NCI-H82 (cell line): ENCODE data around the gene CENPX.

Source experiments
- DNase-seq: peaks from one replicate; lab custom pipeline; 2025; lab: John Stamatoyannopoulos, UW

CENPX gene

DNA sequence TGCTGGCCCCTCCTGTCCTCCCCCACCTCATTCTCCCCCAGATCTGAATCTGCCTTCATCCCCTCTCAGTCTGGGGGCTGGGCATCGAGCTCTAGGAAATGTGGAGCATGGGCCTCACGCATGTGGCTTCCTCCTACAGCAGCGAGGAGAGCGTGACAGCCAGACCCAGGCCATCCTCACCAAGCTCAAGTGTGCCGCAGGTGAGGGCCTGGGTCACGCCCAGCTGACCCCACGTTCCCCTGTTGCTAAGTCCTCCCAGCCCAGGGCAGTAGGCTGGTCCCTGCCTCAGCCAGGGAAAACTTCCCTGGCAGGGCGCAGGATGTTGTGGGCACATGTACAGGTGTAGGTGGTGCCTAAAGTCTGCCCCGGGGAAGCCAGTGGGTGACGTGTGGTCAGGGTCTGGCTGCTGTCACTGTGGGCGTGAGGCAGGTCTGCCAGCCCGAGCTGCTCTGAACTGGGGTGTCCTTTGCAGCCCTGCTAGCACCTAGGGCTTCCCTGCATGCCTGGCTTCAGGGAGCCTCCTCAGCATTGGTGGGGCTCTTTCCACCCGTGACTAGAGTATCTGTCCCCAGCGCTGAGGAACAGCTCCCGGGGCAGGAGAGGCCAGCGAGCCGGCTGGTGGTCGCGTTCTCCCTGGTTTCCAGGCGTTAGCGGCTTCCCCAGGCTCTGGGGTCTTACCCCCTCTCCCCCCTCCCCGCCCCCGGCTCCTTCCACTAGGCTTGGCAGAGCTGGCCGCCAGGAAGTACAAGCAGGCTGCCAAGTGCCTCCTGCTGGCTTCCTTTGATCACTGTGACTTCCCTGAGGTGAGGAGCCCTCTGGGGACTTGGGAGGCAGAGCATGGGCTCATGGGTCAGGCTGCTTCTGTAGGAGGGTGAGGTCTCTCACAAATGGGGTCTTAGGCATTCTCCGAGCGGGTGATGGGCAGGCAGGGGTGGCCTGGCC lies 32.6 kb upstream of the CENPX start:
- DNase-seq = no peak

DNA sequence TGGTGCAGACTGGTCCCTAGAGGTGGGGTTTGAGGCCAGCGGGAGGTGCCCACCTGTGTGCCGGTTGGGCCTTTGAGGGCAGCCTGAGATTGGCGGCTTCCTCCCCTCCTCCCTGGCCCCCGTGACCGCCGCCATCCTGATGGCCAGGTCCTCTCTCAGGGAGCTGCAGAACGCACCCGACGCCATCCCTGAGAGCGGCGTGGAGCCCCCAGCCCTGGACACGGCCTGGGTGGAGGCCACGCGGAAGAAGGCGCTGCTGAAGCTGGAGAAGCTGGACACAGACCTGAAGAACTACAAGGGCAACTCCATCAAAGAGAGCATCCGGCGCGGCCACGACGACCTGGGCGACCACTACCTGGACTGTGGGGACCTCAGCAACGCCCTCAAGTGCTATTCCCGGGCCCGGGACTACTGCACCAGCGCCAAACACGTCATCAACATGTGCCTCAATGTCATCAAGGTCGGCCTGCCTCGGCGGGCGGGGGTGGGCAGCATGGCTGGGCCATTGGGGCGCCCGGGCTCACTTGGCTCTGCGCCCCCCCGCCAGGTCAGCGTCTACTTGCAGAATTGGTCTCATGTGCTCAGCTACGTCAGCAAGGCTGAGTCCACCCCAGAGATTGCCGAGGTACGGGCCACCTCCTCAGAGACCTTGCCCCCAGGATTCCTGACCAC lies 31.8 kb upstream of the CENPX start:
- DNase-seq = no peak

DNA sequence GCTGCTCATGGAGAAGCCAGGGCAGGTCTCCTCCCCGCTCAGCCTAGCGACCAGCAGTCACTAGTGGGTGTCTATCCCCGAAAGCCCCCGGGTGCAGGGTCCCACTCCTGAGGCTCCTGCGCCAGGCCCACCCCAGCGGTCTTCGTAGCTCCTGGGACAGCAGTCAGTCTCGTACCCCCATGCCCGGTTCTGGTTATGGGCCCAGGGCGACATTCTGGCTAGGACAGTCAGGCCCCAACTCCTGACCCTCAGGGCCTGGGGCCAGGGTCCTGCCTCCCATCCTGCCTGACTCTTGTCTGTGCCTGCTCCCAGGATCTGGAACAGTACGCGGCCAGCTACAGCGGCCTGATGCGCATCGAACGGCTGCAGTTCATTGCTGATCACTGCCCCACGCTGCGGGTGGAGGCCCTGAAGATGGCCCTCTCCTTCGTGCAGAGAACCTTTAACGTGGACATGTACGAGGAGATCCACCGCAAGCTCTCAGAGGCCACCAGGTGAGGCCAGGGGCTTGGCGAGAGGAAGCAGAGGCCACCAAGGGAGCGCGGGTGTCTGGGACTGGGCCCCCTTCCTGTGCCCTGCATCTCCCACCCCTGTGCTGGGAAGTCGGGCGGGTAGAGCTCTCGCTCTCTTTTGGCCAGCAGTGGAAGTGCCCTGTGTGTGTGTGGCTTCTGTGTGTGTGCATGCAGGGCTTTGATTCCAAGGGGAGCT lies 31.0 kb upstream of the CENPX start:
- DNase-seq = no peak

DNA sequence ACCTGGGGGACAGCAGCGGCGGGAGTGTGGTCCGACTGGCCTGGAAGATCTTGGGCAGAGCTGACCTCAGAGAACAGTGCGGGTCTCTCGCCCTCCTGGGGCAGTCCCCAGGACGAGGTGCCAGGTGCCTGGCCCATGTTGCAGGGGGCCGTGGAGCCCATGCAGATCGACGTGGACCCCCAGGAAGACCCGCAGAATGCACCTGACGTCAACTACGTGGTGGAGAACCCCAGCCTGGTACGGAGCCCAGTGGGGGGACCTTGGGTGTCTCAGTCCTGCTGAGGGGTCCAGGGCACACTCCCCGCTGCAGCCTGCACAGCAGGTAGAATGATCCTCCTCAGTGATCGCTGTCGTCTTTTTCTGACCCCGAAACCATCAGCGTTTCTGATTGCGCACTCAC lies 30.5 kb upstream of the CENPX start:
- no peak for DNase-seq

DNA sequence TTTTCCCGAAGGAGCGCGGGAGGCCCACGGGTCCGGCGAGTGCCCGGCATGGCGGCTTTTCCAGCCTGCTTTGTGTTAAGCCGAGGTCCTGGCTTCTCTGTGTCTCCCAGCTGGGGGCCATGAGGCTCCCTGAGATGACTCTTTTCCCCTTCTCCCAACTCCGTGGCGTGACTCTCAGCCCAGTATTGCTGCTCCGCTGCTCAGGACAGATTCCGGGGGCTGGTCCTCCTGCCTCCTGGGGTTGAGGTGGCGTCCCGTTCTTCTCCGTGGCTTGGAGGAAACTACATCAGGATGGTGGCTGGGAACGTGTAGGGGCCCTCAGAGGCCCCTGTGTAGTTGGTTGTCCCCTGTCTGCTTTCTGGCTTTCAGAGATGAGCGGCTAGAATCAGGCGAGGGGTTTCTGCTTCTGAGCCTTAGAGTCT lies 30.0 kb upstream of the CENPX start:
- no peak for DNase-seq

DNA sequence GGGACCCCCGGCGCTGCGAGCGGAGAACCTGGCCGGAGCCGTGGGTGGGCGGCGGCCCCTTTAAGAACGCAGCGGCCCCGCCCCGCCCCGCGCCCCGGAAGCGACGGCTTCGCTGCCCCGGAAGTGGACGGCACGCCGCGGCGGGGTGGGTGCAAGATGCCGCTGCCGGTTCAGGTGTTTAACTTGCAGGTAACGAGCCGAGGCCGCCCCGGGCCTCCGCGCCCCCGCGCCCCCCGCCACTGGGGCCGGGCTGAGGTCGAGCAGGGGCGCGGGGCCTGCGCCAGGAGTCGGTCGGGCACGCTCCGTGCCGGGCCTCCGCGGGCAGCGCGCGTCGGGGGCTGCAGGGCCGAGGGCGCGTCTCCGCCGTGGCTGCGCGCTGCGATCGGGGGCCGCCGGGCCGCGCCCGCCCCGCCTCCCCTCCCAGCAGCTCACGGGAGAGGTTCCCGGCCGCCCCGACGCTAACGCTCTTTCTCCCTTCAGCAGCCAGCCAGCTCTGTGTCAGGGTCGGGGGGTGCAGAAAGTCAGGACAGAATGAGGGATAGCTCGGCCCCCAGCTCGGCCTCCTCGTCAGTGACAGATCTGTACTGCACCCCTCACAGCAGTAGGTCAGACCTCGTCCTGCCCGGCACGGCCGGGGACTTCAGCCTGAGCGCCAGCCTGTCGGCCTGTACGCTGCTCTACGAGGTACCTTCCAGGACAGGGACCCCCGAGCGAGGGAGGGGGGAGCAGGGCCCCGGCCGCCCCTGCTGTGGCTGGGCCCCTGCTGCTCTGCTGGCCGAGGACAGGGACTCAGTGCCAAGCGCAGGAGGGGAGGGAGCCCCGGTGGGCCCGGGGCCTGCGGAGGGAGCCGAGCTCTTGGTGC lies 29.3 kb upstream of the CENPX start, which contains the start of the genes GPS1 and RFNG:
Gene GPS1, plus strand, starts transcription at position 123 of the 862 bp plus-strand sequence. Its CDS starts 34 bp downstream, at position 157.
Gene RFNG, minus strand, starts transcription at position 36 of the 862 bp plus-strand sequence. CDS start 45 bp downstream, outside the sequence.
- DNase-seq = peak; percentile 82

DNA sequence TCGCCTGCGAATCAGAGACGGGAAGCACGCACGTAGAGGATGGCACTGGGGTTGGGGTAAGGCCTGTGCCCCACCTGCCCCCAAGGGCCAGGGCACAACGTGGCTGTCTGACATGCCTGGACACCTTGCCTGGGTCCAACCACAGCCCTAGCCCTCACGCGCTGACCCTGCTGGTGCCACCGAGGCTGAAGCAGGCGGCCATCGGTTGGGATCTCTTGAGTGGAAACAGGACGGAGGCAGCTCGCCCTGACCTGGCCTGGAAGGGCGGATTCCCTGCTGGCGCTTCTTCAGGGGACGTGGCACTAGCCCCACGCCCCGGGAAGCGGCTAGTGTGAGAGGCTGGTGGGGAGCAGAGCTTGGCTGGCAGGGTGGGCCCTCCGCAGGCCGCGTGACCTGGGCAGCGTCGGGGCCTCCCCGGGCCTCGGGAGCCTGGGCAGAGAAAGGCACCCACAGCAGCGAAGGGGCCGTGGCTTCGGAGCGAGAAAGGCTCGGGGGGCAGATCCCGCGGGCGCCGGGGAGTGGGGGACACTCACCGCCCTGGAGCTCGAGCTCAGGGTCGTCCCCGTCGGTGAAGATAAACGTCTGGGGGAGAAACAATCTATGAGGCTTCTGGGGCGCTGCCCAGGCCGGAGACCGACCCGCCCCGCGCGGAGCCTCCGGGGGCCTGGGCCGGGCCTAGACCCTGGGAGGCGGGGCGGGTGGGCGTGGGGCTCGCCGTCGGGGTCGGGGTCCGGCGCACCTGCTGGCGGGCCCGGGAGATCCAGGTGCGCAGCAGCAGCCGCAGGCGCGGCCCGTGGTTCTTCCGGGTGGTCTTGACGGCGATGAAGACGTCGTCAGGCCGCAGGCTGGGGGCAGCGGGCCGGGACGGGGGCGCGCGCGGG lies 28.3 kb upstream of the CENPX start:
- no peak for DNase-seq

DNA sequence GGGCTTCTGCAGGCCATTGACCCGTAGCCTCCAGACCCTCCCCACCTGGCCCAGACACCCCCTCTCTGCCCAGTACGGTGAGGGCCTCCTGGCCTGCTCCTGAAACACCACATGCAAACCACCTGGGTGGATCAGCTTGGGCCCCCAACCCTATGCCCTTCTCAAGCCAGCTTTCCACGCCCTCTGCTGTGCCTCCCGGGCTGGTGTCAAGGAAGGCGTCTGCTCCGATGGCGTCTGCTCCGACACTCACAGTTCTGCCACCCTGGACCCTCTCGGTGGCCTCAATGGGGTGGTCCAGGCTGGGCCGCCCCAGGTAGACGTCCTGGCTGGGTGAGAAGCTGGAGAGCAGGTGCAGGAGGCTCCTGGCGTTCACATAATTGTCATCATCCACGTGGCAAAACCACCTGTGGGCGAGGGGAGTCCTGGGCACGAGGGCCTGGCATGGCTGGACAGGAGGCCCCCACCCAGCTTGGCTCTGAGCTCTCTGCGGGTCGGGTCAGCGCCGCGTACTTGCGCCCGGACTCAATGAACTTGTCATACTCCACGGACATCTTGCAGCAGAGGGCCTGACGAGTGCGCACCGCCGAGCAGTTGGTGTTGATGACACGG lies 27.6 kb upstream of the CENPX start:
- no peak for DNase-seq

DNA sequence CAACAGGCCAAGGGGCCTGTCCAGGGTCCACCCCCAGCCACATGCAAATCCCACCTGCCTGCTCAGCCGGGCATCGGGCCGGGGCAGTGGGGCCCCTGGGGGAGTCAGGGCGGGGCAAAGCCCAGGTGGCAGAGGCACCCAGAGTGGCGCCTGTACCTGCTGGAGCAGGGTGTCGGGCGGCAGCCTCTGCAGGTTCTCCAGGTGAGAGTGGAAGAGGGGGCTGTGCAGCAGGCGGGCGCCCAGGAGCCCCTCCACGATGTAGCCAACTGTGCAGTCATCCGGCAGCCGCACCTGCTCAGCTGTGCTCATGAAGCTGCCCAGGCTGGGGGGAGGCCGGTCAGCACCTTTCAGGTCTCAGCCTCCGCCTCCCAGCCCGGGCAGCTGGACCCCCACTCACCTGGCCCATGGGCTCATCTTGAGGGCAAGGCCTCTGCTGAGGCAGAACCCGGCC lies 26.9 kb upstream of the CENPX start:
- no peak for DNase-seq

DNA sequence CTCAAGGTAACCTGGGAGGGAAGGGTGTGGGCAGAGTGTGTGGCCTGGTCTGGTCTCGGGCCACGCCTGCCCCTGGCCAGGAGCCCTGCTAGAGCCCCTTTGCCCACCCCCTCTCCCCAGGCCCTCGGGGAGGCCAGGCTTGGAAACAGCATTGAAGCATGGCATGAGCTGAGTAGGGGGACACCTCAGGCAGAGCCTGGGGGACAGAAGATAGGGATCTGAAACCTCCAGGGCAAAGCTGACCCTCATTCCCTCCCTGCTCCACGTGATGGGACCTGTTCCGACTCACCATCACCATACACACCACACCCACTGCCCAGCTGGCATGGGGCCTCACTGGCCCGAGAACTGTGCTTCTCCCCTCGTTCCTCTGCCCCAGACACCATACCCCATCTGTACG lies 26.4 kb upstream of the CENPX start:
- no peak for DNase-seq

DNA sequence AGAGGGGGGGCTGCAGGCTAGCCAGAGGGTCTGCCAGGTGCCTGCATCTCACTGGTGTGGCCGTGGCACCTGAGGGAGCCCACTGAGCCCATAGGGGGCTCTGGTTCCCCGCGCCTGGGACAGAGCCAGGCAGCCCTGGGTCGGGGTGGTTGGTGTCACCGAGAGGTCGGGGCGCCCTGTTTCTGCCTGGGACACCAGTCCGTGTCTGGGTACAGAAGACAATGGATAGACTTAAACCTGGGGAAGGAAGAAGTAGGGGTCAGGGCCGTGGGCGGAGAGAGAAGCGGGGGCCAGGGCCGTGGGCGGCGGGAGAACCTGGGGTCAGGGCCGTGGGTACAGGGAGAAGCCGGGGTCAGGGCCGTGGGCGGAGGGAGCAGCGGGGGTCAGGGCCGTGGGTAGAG lies 25.9 kb upstream of the CENPX start:
- DNase-seq = no peak

DNA sequence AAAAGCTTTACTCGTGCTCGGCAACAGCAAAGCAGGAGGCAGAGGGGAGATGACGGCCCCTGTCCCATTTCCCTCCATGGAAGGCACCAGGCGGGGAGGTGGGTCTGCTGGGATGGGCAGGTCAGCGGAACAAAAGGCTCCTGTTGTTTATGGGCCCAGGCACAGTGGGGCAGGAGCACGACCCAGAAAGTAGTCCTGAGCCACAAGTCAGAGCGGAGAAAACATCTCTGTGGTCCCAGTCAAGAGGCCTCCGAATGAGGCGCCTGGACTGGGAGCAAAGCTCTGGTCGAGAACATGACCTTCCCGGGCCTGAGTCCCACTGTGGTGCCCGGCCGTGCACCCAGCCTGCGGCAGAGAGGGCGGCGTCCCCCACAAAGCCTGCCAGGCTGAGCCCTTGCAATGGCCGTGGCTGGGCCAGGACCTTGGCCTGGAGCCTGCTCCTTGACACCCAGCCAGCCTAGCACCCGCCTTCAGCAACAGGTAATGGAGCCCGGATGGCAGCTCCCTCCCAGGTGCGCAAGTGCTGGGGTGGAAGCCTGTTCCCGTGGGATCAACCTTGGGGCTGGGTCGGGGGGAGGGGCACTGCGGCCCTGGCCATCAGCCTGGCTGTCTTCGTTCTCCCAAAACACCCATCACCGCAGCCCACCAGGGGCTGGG lies 25.4 kb upstream of the CENPX start:
- DNase-seq = no peak

DNA sequence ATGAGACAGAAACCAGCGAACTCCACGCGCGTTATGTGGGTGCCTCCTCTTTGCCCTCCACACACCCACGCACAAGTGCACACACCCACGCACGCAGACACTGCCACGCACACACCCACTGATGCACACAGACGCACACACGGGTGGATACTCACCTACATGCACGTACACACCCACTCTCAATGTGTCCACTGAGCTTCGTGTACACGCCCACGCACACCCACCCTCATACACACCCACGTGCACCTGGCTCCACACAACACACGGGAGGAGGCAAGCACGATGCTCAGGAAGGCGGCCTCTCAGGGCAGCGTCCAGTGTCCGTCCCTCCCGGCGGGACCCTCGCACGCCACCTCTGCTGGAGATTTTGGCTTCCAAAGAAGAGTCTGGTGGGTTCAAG lies 24.7 kb upstream of the CENPX start:
- DNase-seq = no peak

DNA sequence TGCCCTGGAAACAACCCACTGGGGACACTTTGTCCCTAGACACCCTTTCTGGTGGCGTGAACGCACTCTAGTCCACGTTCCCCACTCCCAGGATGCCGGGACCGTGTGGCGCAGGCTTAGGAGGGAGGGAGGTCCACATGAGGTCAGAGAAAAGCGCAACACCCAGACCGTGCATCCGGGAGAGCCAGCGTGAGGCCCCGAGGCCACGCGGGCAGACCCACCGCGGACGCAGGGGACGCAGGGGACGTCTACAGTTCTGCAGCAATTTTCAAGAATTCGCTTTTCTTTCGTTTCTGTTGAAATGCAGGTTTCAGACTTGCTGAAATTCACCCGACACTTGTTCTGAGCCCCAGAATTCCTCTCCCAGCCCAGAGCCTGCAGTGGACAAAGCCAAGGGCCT lies 24.2 kb upstream of the CENPX start:
- DNase-seq = no peak

DNA sequence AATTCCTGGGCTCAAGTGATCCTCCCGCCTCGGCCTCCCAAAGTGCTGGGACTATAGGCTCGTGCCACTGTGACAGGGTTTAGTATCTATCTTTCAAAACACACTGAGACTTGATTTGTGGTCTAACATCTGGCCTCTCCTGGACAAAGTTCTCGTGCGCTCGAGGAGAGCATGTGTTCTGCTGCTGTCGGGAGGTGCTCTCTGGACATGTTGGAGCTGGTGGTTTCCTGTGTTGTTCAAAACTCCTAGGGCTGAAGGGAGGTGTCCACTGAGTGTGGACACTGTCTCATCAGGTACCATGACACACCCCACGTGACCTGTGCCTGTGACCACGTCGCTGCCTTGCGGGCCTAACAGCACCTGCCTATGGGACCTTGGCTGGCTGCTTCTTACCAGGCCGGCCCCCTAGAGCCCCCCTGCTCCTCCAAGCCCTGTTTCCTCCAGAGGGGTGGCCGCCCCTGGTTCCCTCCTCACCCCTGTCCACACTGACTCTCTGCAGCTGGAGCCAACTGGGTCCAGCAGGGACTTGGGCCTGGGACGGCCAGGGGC lies 23.3 kb upstream of the CENPX start:
- no peak for DNase-seq

DNA sequence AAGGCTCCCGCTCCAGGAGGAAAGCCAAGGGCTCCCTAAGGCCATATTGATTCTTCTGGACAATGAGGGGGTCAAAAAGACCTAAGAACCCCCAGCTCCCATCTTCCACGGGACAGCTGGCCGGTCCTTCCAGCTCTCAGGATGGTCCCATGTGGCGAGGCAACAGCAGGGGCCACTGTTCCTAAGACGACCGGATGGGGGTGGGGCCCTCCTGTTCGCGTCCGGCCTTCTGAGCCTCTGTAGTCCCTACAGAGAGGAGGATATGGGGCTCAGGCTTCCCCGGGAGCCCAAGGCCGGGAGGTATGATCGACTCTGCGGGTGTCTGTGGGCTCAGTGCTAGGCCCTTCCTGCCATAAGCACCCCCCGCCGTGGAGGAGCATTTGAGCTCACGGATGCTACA lies 20.8 kb upstream of the CENPX start:
- DNase-seq = no peak

DNA sequence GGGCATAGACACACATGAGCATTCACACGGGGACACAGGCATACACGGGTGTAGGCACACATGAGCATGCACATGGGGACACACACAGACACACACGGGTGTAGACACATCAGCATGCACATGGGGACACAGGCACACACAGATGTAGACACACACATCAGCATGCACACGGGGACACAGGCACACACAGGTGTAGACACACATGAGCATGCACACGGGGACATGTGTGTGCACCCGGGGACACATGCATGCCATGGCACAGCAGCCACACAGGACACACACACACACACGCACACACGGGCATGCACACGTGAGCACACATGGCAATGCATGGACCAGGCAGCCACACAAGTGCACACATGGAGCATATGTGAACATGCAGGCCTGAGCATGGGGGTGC lies 20.0 kb upstream of the CENPX start:
- no peak for DNase-seq

DNA sequence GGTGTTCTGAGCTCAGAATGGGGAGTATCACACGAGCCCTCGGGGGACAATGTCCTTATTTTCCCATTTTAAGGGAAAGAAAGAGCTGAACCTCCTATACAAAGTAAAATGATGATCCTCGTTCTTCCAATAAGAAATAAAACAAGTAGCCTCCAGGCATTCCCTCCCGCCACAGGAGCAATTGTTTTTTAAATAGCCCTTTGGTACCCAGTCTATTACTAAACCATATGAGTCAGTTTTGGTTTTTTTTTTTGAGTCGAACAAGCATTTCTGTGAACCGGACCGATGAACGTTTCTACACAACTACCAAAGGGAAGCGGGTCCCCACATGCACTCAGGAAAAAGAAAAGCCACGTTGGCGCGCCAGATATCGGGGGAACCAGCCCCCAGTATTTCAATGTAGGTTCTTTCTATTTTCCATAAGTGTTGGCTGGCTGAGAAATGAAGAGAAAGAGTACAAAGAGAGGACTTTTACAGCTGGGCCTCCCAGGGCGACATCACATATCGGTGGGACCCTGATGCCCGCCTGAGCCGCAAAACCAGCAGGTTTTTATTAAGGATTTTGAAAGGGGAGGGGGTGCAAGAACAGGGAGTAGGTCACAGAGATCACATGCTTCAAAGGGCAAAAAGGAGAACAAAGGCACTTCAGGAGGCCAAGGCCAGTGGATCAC lies 18.6 kb upstream of the CENPX start:
- DNase-seq = no peak
